Neural crest cell (in vitro differentiated cells): ENCODE measurements around the gene WDR82. TPM values are rescaled to one million over a fixed set of nuclear protein-coding genes. Genes with fewer than 3 reads are reported as not detected.

ENCODE experiments used
- DNase-seq: peaks from one replicate; pipeline ENCODE4 v3.0.0; 2021; ENCODE audit warnings: low read depth, mixed read lengths, low spot score
- H3K27ac Mint-ChIP-seq: one replicate; pipeline ENCODE4 v1.8.0; 2021; ENCODE audit warnings: mild to moderate bottlenecking, mixed read lengths; ENCODE audit not compliant: unreplicated experiment
- H3K27me3 Mint-ChIP-seq: 2 replicates; pipeline ENCODE4 v1.8.0; 2021; ENCODE audit warnings: low read depth, mild to moderate bottlenecking, mixed read lengths
- H3K36me3 Mint-ChIP-seq: 2 replicates; pipeline ENCODE4 v1.8.0; 2021; ENCODE audit warnings: low read depth, mild to moderate bottlenecking, mixed read lengths
- H3K4me1 Mint-ChIP-seq: 2 replicates; pipeline ENCODE4 v1.8.0; 2021; ENCODE audit warnings: mixed read lengths
- H3K4me3 Mint-ChIP-seq: one replicate; pipeline ENCODE4 v1.8.0; 2021; ENCODE audit warnings: mild to moderate bottlenecking, mixed read lengths
- H3K9me3 Mint-ChIP-seq: 2 replicates; pipeline ENCODE4 v1.8.0; 2021; ENCODE audit warnings: mixed read lengths
- total RNA-seq: library from RNA; stranded (reverse); gene quantifications from 2 replicates; pipeline ENCODE4 v1.2.1, GENCODE V29; 2021
- TF ChIP-seq, protein P1 (sequence below): fragments of 200-600 bp; sonication (generic); conservative IDR thresholded peaks from 2 replicates; pipeline ENCODE4 v1.5.0; 2021; ENCODE audit warnings: antibody characterized with exemption, mild to moderate bottlenecking

Gene WDR82
- total RNA-seq, 1 donor from 2014 or later, result 114 TPM

- DNase-seq, result no peak
- peaks cover 24% of the 10 kb centered on the region for H3K4me1 Mint-ChIP-seq
- no peak overlapping the region for H3K27ac Mint-ChIP-seq
- H3K27me3 Mint-ChIP-seq, result peaks cover 51% of the 10 kb centered on the region
- TF ChIP-seq, protein P1, sequence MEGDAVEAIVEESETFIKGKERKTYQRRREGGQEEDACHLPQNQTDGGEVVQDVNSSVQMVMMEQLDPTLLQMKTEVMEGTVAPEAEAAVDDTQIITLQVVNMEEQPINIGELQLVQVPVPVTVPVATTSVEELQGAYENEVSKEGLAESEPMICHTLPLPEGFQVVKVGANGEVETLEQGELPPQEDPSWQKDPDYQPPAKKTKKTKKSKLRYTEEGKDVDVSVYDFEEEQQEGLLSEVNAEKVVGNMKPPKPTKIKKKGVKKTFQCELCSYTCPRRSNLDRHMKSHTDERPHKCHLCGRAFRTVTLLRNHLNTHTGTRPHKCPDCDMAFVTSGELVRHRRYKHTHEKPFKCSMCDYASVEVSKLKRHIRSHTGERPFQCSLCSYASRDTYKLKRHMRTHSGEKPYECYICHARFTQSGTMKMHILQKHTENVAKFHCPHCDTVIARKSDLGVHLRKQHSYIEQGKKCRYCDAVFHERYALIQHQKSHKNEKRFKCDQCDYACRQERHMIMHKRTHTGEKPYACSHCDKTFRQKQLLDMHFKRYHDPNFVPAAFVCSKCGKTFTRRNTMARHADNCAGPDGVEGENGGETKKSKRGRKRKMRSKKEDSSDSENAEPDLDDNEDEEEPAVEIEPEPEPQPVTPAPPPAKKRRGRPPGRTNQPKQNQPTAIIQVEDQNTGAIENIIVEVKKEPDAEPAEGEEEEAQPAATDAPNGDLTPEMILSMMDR, result no peak
- peaks cover 2% of the 10 kb centered on the region for H3K9me3 Mint-ChIP-seq
- H3K4me3 Mint-ChIP-seq, result peak overlapping the region; percentile 85
- no peaks in the 10 kb centered on the region for H3K36me3 Mint-ChIP-seq
Measured at GRCh38 chr3:52243791-52244628, 34.4 kb downstream of the WDR82 start.

- no peak for DNase-seq
- Mint-ChIP-seq H3K9me3 (peaks cover 2% of the 10 kb centered on the region), H3K27ac (no peak overlapping the region), H3K27me3 (peaks cover 38% of the 10 kb centered on the region), H3K36me3 (no peaks in the 10 kb centered on the region), H3K4me1 (peaks cover 31% of the 10 kb centered on the region), H3K4me3 (peak overlapping the region; percentile 14)
- TF ChIP-seq, protein P1, result no peak
Measured at GRCh38 chr3:52242039-52242438, 36.4 kb downstream of the WDR82 start.

GRCh38 chr3:52240886-52241370 is 37.5 kb downstream of the WDR82 start:
- TF ChIP-seq, protein P1, result no peak
- H3K27me3 Mint-ChIP-seq, result peaks cover 27% of the 10 kb centered on the region
- H3K4me1 Mint-ChIP-seq, result peaks cover 31% of the 10 kb centered on the region
- H3K27ac Mint-ChIP-seq, result peak overlapping the region; percentile 75
- no peaks in the 10 kb centered on the region for H3K36me3 Mint-ChIP-seq
- H3K9me3 Mint-ChIP-seq, result peaks cover 2% of the 10 kb centered on the region
- peak overlapping the region; percentile 97 for H3K4me3 Mint-ChIP-seq
- DNase-seq, result no peak

GRCh38 chr3:52240059-52240885 is 38.2 kb downstream of the WDR82 start:
- peak overlapping the region; percentile 75 for H3K27ac Mint-ChIP-seq
- peak overlapping the region; percentile 97 for H3K4me3 Mint-ChIP-seq
- no peak for DNase-seq
- TF ChIP-seq, protein P1, result no peak
- peaks cover 25% of the 10 kb centered on the region for H3K27me3 Mint-ChIP-seq
- H3K9me3 Mint-ChIP-seq, result peaks cover 2% of the 10 kb centered on the region
- peaks cover 31% of the 10 kb centered on the region for H3K4me1 Mint-ChIP-seq
- H3K36me3 Mint-ChIP-seq, result no peaks in the 10 kb centered on the region

- no peaks in the 10 kb centered on the region for H3K36me3 Mint-ChIP-seq
- peak within 1 kb of the TSS; percentile 84 for H3K27ac Mint-ChIP-seq
- TF ChIP-seq, protein P1, result peak; percentile 53
- DNase-seq, result peak; percentile 76
- peak within 1 kb of the TSS; percentile 97 for H3K4me3 Mint-ChIP-seq
- peaks cover 13% of the 10 kb centered on the region for H3K27me3 Mint-ChIP-seq
- peaks cover 27% of the 10 kb centered on the region for H3K4me1 Mint-ChIP-seq
- H3K9me3 Mint-ChIP-seq, result peaks cover 2% of the 10 kb centered on the region
Measured at GRCh38 chr3:52238761-52239701, 39.4 kb downstream of the WDR82 start, which contains the start of gene TWF2. Gene TWF2 (minus strand): TSS chr3:52239158. CDS start chr3:52239016, 142 bp downstream.
